HEK293 (cell line): ENCODE data around the gene LMAN2L.

Experiments used
- CTCF ChIA-PET: fragments of 350-600 bp; formaldehyde crosslinking; extraction: SDS; loops from one replicate; lab custom pipeline; 2021; ENCODE audit warnings: antibody characterized with exemption; lab: Yijun Ruan, JAX
- POLR2A ChIA-PET: fragments of 300-600 bp; formaldehyde crosslinking; extraction: SDS; loops from one replicate; lab custom pipeline; 2020; ENCODE audit warnings: antibody characterized with exemption, inconsistent platforms; lab: Yijun Ruan, JAX
- H3K27ac ChIP-seq: fragments of 200-500 bp; sonication (Bioruptor generic); 2 replicates; pipeline ENCODE4 v1.5.1; 2014; ENCODE audit warnings: low read depth, low read length, control low read depth, inconsistent platforms; ENCODE audit errors: extremely low read depth
- H3K36me3 ChIP-seq, 2 experiments: fragments of 200-500 bp in 1 of 2; sonication (Bioruptor generic) in 1 of 2; 1 replicate in 1 of 2; 2 replicates in 1 of 2; pipeline ENCODE4 v1.5.1; 2014 to 2017; ENCODE audit warnings: inconsistent platforms in 2 of 2, low read length in 2 of 2; ENCODE audit not compliant: control insufficient read depth in 2 of 2, insufficient read depth in 1 of 2
- H3K4me1 ChIP-seq: fragments of 200-500 bp; sonication (Bioruptor generic); 2 replicates; pipeline ENCODE4 v1.5.1; 2014; ENCODE audit warnings: mild to moderate bottlenecking, low read length, inconsistent platforms; ENCODE audit not compliant: control insufficient read depth, insufficient read depth
- H3K4me3 ChIP-seq: 2 replicates; pipeline ENCODE4 v1.5.1; 2011; ENCODE audit warnings: low read depth, mild to moderate bottlenecking, control low read depth, low read length, moderate library complexity
- H3K9me3 ChIP-seq: fragments of 200-500 bp; sonication (Bioruptor generic); 2 replicates; pipeline ENCODE4 v1.5.1; 2014; ENCODE audit warnings: low read depth, low read length, inconsistent platforms; ENCODE audit not compliant: control insufficient read depth, insufficient read depth
- KLF1 ChIP-seq: fragments of 450-650 bp; formaldehyde crosslinking; IDR thresholded peaks from 2 replicates; pipeline ENCODE4 v1.5.1; 2016; ENCODE audit warnings: missing biosample characterization, missing genetic modification characterization
- TRIM28 ChIP-seq: IDR thresholded peaks from 2 replicates; pipeline ENCODE4 v1.6.1; 2011; ENCODE audit warnings: low read length, control low read depth, borderline replicate concordance
- ZNF121 ChIP-seq: fragments of 450-650 bp; formaldehyde crosslinking; IDR thresholded peaks from 2 replicates; pipeline ENCODE4 v1.5.1; 2016; ENCODE audit warnings: missing biosample characterization, missing genetic modification characterization
- ZNF16 ChIP-seq: fragments of 450-650 bp; formaldehyde crosslinking; IDR thresholded peaks from 2 replicates; pipeline ENCODE4 v1.5.1; 2016; ENCODE audit warnings: low read depth, missing biosample characterization, missing genetic modification characterization
- ZNF175 ChIP-seq: fragments of 450-650 bp; formaldehyde crosslinking; IDR thresholded peaks from 2 replicates; pipeline ENCODE4 v1.5.1; 2016; ENCODE audit warnings: missing biosample characterization, missing genetic modification characterization
- ZNF501 ChIP-seq: fragments of 450-650 bp; formaldehyde crosslinking; IDR thresholded peaks from 2 replicates; pipeline ENCODE4 v1.5.1; 2016; ENCODE audit warnings: missing biosample characterization, missing genetic modification characterization
- ZNF658 ChIP-seq: fragments of 450-650 bp; formaldehyde crosslinking; IDR thresholded peaks from 2 replicates; pipeline ENCODE4; 2016; ENCODE audit warnings: missing biosample characterization, missing genetic modification characterization
- TF ChIP-seq, protein P1 (sequence below): fragments of 450-650 bp; formaldehyde crosslinking; IDR thresholded peaks from 2 replicates; pipeline ENCODE4 v1.5.1; 2016; ENCODE audit warnings: missing biosample characterization, missing genetic modification characterization, borderline replicate concordance
- TF ChIP-seq, protein P2 (sequence below): fragments of 450-650 bp; formaldehyde crosslinking; IDR thresholded peaks from 2 replicates; pipeline ENCODE4 v1.5.1; 2016; ENCODE audit warnings: missing biosample characterization, missing genetic modification characterization
- TF ChIP-seq, protein P3 (sequence below): fragments of 450-650 bp; formaldehyde crosslinking; IDR thresholded peaks from 2 replicates; pipeline ENCODE4 v1.5.1; 2016; ENCODE audit warnings: missing biosample characterization, missing genetic modification characterization
- TF ChIP-seq, protein P4 (sequence below): fragments of 450-650 bp; formaldehyde crosslinking; IDR thresholded peaks from 2 replicates; pipeline ENCODE4 v1.5.1; 2016; ENCODE audit warnings: missing biosample characterization, missing genetic modification characterization

Gene LMAN2L

DNA sequence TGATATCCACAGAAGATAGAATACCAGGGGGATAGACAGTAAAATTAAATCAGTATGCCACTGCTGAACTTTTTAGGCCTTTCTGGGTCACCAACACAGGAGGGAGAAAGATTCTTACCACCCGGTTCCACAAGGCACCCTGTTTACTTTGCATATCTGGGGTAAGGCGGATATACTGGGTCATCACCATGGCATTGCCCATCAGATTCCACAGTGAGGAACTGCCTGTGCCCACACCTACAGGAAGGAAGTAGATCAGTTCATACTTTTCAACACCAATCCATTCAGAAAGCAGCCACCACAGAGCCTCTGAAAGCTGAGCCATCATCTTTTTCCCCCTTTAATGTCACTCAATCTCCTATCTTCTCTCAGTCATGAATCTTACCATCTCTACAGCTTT is 2.0 kb downstream of the LMAN2L start (continued):
- TF ChIP-seq, protein P1, sequence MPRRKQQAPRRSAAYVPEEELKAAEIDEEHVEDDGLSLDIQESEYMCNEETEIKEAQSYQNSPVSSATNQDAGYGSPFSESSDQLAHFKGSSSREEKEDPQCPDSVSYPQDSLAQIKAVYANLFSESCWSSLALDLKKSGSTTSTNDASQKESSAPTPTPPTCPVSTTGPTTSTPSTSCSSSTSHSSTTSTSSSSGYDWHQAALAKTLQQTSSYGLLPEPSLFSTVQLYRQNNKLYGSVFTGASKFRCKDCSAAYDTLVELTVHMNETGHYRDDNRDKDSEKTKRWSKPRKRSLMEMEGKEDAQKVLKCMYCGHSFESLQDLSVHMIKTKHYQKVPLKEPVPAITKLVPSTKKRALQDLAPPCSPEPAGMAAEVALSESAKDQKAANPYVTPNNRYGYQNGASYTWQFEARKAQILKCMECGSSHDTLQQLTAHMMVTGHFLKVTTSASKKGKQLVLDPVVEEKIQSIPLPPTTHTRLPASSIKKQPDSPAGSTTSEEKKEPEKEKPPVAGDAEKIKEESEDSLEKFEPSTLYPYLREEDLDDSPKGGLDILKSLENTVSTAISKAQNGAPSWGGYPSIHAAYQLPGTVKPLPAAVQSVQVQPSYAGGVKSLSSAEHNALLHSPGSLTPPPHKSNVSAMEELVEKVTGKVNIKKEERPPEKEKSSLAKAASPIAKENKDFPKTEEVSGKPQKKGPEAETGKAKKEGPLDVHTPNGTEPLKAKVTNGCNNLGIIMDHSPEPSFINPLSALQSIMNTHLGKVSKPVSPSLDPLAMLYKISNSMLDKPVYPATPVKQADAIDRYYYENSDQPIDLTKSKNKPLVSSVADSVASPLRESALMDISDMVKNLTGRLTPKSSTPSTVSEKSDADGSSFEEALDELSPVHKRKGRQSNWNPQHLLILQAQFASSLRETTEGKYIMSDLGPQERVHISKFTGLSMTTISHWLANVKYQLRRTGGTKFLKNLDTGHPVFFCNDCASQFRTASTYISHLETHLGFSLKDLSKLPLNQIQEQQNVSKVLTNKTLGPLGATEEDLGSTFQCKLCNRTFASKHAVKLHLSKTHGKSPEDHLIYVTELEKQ (tag by site-specific recombination): no peak
- TF ChIP-seq TRIM28: no peak

DNA sequence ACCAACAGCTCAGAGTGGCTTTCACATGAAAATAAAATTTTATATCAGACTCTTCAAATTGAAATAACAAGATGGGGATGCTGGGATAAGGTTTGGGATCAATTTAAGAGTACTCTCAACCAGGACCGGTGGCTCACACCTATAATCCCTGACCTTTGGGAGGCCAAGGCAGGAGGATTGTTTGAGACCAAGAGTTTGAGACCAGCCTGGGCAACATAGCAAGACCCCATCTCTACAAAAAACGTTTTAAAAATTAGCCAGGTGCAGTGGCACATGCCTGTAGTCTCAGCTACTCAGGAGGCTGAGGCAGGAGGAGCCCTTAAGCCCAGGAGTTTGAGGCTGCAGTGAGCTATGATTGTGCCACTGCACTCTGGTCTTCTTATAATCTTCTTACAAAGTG is 2.6 kb downstream of the LMAN2L start:
- TF ChIP-seq ZNF121 (tag by site-specific recombination) (peak; percentile 72; the same call in 1 of the 2 replicates), ZNF175 (no peak), ZNF16 (no peak)
- TF ChIP-seq, protein P2, sequence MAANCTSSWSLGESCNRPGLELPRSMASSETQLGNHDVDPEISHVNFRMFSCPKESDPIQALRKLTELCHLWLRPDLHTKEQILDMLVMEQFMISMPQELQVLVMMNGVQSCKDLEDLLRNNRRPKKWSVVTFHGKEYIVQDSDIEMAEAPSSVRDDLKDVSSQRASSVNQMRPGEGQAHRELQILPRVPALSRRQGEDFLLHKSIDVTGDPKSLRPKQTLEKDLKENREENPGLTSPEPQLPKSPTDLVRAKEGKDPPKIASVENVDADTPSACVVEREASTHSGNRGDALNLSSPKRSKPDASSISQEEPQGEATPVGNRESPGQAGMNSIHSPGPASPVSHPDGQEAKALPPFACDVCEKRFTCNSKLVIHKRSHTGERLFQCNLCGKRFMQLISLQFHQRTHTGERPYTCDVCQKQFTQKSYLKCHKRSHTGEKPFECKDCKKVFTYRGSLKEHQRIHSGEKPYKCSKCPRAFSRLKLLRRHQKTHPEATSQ (tag by site-specific recombination): no peak
- TF ChIP-seq, protein P3, sequence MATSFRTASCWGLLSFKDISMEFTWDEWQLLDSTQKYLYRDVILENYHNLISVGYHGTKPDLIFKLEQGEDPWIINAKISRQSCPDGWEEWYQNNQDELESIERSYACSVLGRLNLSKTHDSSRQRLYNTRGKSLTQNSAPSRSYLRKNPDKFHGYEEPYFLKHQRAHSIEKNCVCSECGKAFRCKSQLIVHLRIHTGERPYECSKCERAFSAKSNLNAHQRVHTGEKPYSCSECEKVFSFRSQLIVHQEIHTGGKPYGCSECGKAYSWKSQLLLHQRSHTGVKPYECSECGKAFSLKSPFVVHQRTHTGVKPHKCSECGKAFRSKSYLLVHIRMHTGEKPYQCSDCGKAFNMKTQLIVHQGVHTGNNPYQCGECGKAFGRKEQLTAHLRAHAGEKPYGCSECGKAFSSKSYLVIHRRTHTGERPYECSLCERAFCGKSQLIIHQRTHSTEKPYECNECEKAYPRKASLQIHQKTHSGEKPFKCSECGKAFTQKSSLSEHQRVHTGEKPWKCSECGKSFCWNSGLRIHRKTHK: no peak
- H3K4me1 ChIP-seq: 0 out of 2 replicates have a peak, but pooled peaks cover 2% of the 10 kb centered on the region
- no peak overlapping the region for H3K27ac ChIP-seq
- peaks cover 30 to 57% of the 10 kb centered on the region in 2 experiments for H3K36me3 ChIP-seq
- POLR2A ChIA-PET: interaction anchor here (0.6 to 1.0 kb wide), 3 partner anchors 26 to 100 kb away, joined by 3 to 4 read pairs (median 3); partner anchors contain the start of gene KANSL3
- H3K4me3 ChIP-seq: no peak overlapping the region
- CTCF ChIA-PET: no interaction called here
- no peaks in the 10 kb centered on the region for H3K9me3 ChIP-seq

DNA sequence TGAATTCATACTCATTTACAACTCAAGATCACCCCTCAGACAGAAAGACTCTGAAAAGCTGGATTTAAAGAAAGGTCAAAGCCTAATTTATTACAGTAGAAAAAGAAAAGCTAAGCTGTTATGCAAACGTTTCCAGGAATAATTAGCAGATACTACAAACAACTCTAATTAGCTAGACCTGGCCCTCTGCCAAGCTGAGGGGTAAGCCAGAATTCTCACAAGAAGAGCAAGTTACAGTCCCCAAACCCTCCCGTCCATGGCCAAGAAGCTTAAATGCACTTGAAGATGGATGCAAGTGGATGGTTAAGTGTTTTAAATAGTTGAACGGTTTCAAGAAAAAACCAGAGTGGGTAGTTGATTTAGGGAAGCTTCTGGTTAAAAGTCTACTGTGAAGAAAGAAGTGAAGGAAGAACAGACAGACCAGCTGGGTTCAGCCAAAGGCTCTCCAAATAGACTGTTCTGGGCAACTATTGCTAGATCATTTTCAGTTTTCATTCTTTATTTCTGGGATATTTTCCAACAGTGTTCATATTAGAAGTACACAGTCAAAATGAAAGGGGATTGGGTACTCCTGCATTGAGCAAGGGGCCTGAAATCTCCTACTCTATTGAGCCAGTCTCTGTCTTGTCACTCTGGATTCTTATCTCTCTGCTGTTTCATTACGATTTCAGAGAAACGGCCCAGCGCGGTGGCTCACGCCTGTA is 4.8 kb downstream of the LMAN2L start:
- ChIA-PET POLR2A (interaction anchor here (0.6 kb wide), 1 partner anchor 45 kb away, joined by 6 read pairs; no protein-coding TSS in a partner anchor), CTCF (interaction anchor here (0.7 kb wide), 1 partner anchor 65 kb away, joined by 3 read pairs; no protein-coding TSS in a partner anchor)
- H3K9me3 ChIP-seq: no peaks in the 10 kb centered on the region
- TF ChIP-seq ZNF658 (tag by site-specific recombination) (no peak), KLF1 (no peak), ZNF501 (tag by site-specific recombination) (no peak)
- TF ChIP-seq, protein P4, sequence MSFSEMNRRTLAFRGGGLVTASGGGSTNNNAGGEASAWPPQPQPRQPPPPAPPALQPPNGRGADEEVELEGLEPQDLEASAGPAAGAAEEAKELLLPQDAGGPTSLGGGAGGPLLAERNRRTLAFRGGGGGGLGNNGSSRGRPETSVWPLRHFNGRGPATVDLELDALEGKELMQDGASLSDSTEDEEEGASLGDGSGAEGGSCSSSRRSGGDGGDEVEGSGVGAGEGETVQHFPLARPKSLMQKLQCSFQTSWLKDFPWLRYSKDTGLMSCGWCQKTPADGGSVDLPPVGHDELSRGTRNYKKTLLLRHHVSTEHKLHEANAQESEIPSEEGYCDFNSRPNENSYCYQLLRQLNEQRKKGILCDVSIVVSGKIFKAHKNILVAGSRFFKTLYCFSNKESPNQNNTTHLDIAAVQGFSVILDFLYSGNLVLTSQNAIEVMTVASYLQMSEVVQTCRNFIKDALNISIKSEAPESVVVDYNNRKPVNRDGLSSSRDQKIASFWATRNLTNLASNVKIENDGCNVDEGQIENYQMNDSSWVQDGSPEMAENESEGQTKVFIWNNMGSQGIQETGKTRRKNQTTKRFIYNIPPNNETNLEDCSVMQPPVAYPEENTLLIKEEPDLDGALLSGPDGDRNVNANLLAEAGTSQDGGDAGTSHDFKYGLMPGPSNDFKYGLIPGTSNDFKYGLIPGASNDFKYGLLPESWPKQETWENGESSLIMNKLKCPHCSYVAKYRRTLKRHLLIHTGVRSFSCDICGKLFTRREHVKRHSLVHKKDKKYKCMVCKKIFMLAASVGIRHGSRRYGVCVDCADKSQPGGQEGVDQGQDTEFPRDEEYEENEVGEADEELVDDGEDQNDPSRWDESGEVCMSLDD: no peak
- no peak overlapping the region for H3K27ac ChIP-seq
- H3K4me3 ChIP-seq: no peak overlapping the region
- H3K36me3 ChIP-seq: peaks cover 51 to 79% of the 10 kb centered on the region in 2 experiments
- H3K4me1 ChIP-seq: 0 out of 2 replicates have a peak, but pooled peaks cover 2% of the 10 kb centered on the region
